Putamen (tissue), 1 donor: ENCODE data around the gene TMEM125.

Experiments used
- DNase-seq: peaks from one replicate; pipeline ENCODE4 v3.0.0-alpha.2; 2016; ENCODE audit warnings: low spot score

The TMEM125 gene

GRCh38 chr1:43293896-43294760, 24.3 kb downstream of the TMEM125 start:
- peak; percentile 92 for DNase-seq

DNA sequence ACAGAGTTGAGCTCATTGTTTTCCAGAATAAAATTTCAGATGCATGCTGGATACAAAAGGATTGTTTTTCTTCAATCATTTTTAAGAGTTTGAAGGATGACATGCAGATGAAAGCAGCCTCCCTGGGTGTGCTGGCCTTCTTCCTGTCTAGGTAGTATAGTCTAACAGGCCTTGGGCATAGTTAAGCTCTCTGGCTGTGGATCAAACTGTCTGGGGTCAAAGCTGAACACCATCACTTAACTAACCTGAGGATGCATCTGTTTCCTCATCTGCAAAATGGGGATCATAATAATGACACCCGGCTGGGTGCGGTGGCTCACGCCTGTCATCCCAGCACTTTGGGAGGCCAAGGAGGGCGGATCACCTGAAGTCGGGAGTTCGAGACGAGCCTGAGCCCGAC, 25.0 kb downstream of the TMEM125 start:
- no peak for DNase-seq

DNA sequence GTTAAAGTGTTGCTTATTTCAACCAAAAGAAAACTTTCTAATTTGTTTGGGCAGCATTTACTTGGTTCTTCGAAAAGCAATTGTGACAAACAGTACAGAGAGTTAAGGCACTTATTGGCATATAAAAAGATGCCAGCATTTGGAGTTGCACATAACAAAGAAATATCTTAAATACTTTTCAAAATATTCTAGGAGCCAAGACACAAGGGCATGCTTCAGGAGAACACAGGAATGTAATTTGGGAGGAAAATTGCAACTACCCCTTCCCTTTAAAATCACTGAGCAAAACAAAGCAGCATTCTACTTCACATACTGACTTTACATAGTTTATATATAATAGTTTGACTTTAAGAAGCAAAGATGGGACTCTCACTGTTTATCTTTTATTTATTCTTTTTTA, 26.4 kb downstream of the TMEM125 start:
- DNase-seq, result no peak

- no peak for DNase-seq
Measured at GRCh38 chr1:43298055-43298454, 28.3 kb downstream of the TMEM125 start.

DNA sequence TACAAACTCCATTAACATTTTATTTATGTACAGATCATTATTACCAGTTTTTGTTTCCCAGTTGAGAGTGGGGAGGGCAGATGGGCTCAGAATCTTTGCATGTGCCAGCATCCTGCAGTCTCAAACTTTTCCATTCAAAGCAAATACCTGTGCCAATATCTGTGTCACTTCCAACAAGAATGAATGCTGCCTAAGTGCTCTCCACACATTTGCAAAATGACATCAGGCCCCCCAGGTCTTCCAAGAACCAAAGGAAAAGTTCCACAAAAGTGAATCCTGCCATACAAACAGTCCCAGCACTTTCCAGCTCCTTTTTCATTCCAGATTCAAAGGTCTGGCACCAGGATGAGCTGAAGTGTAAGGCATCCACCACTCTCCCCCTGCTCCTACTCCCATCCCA, 29.3 kb downstream of the TMEM125 start:
- no peak for DNase-seq

GRCh38 chr1:43300378-43301094, 30.8 kb downstream of the TMEM125 start, which contains the start of gene TIE1:
Gene TIE1 (plus strand): TSS chr1:43300982. CDS start chr1:43301072, 90 bp downstream.
- no peak for DNase-seq

- no peak for DNase-seq
Measured at GRCh38 chr1:43302201-43302600, 32.4 kb downstream of the TMEM125 start.

GRCh38 chr1:43302721-43303470, 33.1 kb downstream of the TMEM125 start:
- no peak for DNase-seq

GRCh38 chr1:43303471-43304313, 33.9 kb downstream of the TMEM125 start:
- DNase-seq, result no peak

DNA sequence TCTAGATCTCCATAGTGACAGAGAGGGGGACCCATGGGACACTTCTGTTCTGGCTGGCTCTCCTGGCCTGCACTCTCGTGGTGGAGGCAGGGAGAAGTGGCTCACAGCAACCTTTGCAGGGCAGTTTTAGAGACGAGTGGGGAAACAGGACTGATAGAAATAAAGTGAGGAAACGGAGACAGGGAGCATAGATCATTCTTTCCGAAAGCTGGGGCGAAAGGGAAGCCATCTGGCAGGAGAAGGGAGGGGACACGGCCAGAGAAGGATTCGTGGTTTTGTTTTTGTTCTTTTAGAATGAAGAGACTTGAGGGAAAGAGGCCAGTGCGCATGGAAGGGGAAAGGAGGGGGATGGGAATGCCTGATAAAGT, 34.5 kb downstream of the TMEM125 start:
- DNase-seq, result no peak

- no peak for DNase-seq
Measured at GRCh38 chr1:43304771-43305300, 35.1 kb downstream of the TMEM125 start.

- no peak for DNase-seq
Measured at GRCh38 chr1:43305461-43305860, 35.7 kb downstream of the TMEM125 start.

- no peak for DNase-seq
Measured at GRCh38 chr1:43305926-43306687, 36.3 kb downstream of the TMEM125 start.

GRCh38 chr1:43306688-43307457, 37.1 kb downstream of the TMEM125 start:
- DNase-seq, result no peak

- DNase-seq, result no peak
Measured at GRCh38 chr1:43307458-43308158, 37.8 kb downstream of the TMEM125 start.

GRCh38 chr1:43308635-43309404, 39.0 kb downstream of the TMEM125 start:
- DNase-seq, result no peak

DNA sequence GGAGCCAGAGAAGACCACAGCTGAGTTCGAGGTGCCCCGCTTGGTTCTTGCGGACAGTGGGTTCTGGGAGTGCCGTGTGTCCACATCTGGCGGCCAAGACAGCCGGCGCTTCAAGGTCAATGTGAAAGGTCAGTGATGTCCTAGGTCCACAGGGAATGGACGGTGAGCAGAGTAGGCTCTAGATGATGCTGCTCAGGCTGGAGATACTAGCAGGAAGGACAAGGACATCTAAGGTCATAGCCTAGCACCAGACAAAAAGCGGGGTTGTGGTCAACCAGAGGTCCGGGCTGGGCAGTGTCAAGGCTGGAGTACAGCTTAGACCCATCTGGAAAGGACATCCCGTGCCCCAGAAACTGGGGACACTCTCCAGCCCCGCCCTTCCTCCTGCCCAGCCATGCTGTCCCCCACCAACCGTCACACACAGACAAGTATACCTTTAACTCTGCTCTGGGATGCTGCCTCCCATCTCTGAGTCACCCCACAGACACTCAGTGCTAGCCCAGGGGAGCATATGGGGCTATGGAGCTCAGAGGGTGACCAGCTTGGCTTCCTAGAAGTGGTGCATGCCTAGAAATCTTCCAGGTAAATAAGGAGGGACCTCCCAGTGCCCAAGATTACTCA, 39.7 kb downstream of the TMEM125 start:
- DNase-seq, result no peak

DNA sequence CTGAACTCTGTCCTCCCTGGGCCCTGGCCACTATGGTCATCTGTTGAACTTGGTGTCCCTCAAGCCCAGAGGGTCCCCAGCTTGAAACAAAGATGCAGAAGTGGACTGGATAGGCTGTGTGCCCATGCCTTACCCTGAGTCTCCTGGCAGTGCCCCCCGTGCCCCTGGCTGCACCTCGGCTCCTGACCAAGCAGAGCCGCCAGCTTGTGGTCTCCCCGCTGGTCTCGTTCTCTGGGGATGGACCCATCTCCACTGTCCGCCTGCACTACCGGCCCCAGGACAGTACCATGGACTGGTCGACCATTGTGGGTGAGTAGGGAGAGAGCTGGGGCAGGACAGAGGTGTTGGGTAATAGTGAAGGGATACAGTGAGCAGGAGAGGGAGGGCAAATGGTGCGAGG, 41.7 kb downstream of the TMEM125 start:
- no peak for DNase-seq
